ENCODE data around the gene ADORA3.

- TF ChIP-seq TAF1 (IDR thresholded peaks at IDR 0.05; ENCODE audit: low read depth, low read length) (no peak), POLR2A (IDR thresholded peaks at IDR 0.05; ENCODE audit: low read depth, low read length) (no peak)
Observed at GRCh38 chr1:111520053-111520452, 16.6 kb upstream of the ADORA3 start.

Measured in GM12891 (cell line).